Loucy (cell line): Measurements from ENCODE around the gene MSL1.

Experiments
- EZH2phosphoT487 ChIP-seq: fragments of 200-600 bp; IDR thresholded peaks from 2 replicates; pipeline ENCODE4 v1.6.1; 2018; ENCODE audit warnings: antibody characterized with exemption, mild to moderate bottlenecking, moderate library complexity, borderline replicate concordance
- TF ChIP-seq, protein P1 (sequence below): fragments of 200-600 bp; sonication (generic); conservative IDR thresholded peaks from 2 replicates; pipeline ENCODE4 v1.5.1; 2014; ENCODE audit warnings: mild to moderate bottlenecking, antibody characterized with exemption, low read length

DNA sequence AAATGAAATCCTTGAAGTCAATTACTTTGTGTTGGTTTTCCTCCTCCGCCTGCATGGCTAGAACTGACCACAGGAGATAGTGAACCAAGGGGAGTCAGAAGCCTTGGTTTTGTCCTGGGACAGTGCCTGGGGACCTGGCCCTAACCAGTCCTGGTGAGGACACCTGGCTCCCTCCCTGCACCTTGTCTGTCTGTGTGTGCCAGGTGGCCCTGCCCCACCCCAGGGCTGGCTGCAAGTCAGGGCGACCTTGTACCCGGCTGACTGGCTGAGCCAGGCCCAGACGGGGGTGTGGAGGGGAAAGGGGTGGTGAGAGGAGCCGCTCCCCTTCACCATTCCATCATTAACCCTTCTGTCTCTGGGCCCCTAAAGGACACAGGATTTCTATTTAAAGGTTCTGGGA, 58.9 kb downstream of the MSL1 start:
- TF ChIP-seq, protein P1, sequence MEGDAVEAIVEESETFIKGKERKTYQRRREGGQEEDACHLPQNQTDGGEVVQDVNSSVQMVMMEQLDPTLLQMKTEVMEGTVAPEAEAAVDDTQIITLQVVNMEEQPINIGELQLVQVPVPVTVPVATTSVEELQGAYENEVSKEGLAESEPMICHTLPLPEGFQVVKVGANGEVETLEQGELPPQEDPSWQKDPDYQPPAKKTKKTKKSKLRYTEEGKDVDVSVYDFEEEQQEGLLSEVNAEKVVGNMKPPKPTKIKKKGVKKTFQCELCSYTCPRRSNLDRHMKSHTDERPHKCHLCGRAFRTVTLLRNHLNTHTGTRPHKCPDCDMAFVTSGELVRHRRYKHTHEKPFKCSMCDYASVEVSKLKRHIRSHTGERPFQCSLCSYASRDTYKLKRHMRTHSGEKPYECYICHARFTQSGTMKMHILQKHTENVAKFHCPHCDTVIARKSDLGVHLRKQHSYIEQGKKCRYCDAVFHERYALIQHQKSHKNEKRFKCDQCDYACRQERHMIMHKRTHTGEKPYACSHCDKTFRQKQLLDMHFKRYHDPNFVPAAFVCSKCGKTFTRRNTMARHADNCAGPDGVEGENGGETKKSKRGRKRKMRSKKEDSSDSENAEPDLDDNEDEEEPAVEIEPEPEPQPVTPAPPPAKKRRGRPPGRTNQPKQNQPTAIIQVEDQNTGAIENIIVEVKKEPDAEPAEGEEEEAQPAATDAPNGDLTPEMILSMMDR = no peak
- no peak for TF ChIP-seq EZH2phosphoT487
